Vagina (tissue), 2 donors: Measurements from ENCODE around the gene DMD.

Experiments
- POLR2AphosphoS5 ChIP-seq, 2 donors: sonication (generic); formaldehyde crosslinking; IDR thresholded peaks; one replicate each; pipeline ENCODE4 v1.9.0; 2017; ENCODE audit warnings: antibody characterized with exemption in 2 of 2, mild to moderate bottlenecking in 2 of 2, low read depth in 1 of 2; ENCODE audit not compliant: insufficient read depth in 1 of 2
- TF ChIP-seq, protein P1 (sequence below), 3 experiments: fragments of 450-650 bp in 2 of 3; fragments of 200-600 bp in 1 of 3; sonication (generic) in 1 of 3; IDR thresholded peaks; one replicate each; pipeline ENCODE4 v1.5.1; 2017 to 2019; ENCODE audit warnings: antibody characterized with exemption in 3 of 3, mild to moderate bottlenecking in 2 of 3, moderate library complexity in 2 of 3

DNA sequence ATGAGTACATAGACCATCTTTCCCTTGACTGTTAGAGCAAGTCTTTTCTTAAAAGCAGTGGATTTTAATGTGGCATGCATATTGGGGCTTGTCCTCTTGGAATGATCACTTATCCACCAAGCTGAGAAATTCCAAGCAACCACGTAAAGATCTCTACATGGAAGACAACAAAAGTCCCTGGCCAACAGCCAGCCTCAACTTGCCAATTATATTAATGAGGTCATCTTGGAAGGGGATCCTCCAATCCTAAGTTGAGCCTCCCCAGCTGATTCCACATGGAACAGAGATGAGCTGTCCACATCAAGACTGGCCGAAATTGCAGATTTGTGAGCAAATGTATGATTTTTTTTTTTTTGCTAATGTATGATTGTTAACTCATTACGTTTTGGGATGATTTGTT is 2118.9 kb downstream of the DMD start:
- TF ChIP-seq, protein P1, sequence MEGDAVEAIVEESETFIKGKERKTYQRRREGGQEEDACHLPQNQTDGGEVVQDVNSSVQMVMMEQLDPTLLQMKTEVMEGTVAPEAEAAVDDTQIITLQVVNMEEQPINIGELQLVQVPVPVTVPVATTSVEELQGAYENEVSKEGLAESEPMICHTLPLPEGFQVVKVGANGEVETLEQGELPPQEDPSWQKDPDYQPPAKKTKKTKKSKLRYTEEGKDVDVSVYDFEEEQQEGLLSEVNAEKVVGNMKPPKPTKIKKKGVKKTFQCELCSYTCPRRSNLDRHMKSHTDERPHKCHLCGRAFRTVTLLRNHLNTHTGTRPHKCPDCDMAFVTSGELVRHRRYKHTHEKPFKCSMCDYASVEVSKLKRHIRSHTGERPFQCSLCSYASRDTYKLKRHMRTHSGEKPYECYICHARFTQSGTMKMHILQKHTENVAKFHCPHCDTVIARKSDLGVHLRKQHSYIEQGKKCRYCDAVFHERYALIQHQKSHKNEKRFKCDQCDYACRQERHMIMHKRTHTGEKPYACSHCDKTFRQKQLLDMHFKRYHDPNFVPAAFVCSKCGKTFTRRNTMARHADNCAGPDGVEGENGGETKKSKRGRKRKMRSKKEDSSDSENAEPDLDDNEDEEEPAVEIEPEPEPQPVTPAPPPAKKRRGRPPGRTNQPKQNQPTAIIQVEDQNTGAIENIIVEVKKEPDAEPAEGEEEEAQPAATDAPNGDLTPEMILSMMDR (IDR thresholded peaks at IDR 0.05) = no peak
- TF ChIP-seq POLR2AphosphoS5 (IDR thresholded peaks at IDR 0.05; ENCODE audit: insufficient read depth in 1 of 2, low read depth in 1 of 2) = no peak
